Activated naive CD4-positive, alpha-beta T cell treated with anti-CD3 and anti-CD28 coated beads for 36 hours (primary cell): Measurements from ENCODE around the gene CYFIP1. TPM values are rescaled to one million over a fixed set of nuclear protein-coding genes. Genes with fewer than 3 reads are reported as not detected.

Experiments
- CTCF ChIA-PET: fragments of 350-600 bp; sonication (Branson Sonifier 250); formaldehyde crosslinking; loops from one replicate; lab custom pipeline; 2021; ENCODE audit warnings: antibody characterized with exemption; lab: Charles Lee
- DNase-seq: peaks from one replicate; pipeline ENCODE4 v3.0.0-alpha.2; 2020
- H3K27ac Mint-ChIP-seq: one replicate; pipeline ENCODE4 v1.8.0; 2021; ENCODE audit warnings: mild to moderate bottlenecking, mixed read lengths
- H3K27me3 Mint-ChIP-seq: one replicate; pipeline ENCODE4 v1.8.0; 2021; ENCODE audit warnings: low read depth, mixed read lengths
- H3K36me3 Mint-ChIP-seq: one replicate; pipeline ENCODE4 v1.8.0; 2021; ENCODE audit warnings: low read depth, mixed read lengths
- H3K4me1 Mint-ChIP-seq: one replicate; pipeline ENCODE4 v1.8.0; 2021; ENCODE audit warnings: low read depth, mixed read lengths
- H3K4me3 Mint-ChIP-seq: one replicate; pipeline ENCODE4 v1.8.0; 2021; ENCODE audit warnings: mild to moderate bottlenecking, moderate library complexity, mixed read lengths
- H3K9me3 Mint-ChIP-seq: one replicate; pipeline ENCODE4 v1.8.0; 2021; ENCODE audit warnings: mixed read lengths
- intact Hi-C: fragments of 100-400 bp; cut with micrococcal nuclease; formaldehyde crosslinking; loops from one replicate; pipeline ENCODE4 v1.15.1; 2023
- total RNA-seq, 2 experiments: library from RNA; stranded (reverse); gene quantifications; one replicate each; pipeline ENCODE4 v1.2.3, GENCODE V29; 2021

Gene CYFIP1
- total RNA-seq, 2 experiments from 2014 or later, result 34.0 to 35.1 TPM

DNA sequence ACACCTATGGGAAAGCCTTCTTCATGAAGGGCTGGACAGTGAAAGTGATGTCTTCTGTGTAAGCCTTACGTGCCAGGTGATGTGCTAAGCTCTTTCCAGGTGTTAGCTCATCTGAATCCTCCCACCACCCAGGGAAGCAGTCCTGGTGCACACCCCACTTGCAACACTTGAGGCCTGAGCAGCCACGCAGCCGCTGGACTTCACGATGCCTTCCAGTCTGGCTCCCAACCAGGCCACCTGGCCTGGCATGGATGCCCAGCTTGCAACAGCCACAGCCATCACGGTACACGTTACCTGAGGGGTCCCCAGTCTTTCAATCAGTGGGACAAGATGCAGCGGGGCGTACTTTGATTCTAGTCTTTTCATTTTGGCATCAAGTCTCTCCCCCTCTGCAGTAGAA, 105.9 kb downstream of the CYFIP1 start:
- Mint-ChIP-seq H3K4me3 (no peak overlapping the region), H3K9me3 (peaks cover 2% of the 10 kb centered on the region), H3K4me1 (no peaks in the 10 kb centered on the region), H3K27ac (no peak overlapping the region), H3K36me3 (peaks cover 21% of the 10 kb centered on the region), H3K27me3 (no peaks in the 10 kb centered on the region)
- intact Hi-C loops, result no loop called here
- CTCF ChIA-PET, result no interaction called here
- no peak for DNase-seq

DNA sequence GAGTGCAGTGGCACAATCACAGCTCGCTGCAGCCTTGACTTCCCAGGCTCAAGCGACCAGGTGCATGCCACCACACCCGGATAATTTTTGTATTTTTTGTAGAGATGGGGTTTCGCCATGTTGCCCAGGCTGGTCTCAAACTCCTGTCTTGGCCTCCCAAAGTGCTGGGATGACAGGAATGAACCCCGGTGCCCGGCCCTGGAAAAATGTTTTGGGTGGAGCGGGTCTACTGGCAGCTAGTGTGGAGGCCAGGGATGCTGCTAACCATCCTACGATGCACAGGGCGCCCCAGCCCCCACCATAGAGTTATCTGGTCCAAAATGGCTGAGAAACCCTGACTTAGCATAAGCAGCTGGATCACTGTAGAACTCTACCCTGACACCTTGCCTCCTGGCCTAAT, 106.3 kb downstream of the CYFIP1 start:
- Mint-ChIP-seq H3K27me3 (no peaks in the 10 kb centered on the region), H3K4me3 (no peak overlapping the region), H3K27ac (no peak overlapping the region), H3K36me3 (peaks cover 25% of the 10 kb centered on the region), H3K9me3 (peaks cover 2% of the 10 kb centered on the region), H3K4me1 (no peaks in the 10 kb centered on the region)
- CTCF ChIA-PET, result no interaction called here
- DNase-seq, result no peak
- intact Hi-C loops, result no loop called here

DNA sequence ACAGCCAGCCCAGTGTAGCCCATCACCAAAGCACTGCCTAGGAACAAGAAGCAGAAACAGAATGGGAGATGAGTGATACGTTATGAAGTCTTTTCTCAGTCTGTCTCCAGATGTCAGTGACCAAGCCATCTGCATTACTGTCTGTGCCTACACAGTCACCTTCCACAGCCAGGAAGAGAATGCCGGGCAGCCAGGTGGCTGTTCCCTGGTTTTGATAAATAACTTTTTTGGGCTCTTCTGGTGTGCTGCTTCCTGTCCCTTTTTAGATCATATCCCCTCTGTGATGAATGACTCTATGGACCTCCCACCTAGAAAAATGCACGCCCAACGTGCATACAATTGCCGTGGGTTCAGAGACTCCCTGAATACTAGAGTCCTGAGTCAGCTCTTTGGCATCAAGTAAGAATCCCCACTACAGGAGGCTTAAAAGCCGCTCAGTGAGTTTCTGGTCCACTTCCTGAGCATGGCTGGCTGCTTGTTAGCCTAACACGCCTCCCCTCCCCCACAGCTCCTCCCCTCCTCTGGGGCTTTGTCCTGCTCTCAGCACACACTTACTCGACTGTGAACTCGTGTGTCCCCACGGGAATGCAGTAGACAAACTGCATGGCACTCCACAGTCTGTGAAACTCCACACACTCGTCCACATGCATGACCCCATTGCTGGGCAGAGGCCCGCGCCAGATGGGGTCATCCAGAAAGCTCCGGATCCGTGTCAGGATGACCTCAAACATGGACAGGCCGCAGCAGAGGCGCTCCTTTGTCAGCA, 107.0 kb downstream of the CYFIP1 start:
- intact Hi-C loops, result no loop called here
- Mint-ChIP-seq H3K9me3 (peaks cover 2% of the 10 kb centered on the region), H3K36me3 (peaks cover 26% of the 10 kb centered on the region), H3K4me1 (no peaks in the 10 kb centered on the region), H3K27ac (no peak overlapping the region), H3K27me3 (no peaks in the 10 kb centered on the region), H3K4me3 (no peak overlapping the region)
- CTCF ChIA-PET, result no interaction called here
- DNase-seq, result no peak

DNA sequence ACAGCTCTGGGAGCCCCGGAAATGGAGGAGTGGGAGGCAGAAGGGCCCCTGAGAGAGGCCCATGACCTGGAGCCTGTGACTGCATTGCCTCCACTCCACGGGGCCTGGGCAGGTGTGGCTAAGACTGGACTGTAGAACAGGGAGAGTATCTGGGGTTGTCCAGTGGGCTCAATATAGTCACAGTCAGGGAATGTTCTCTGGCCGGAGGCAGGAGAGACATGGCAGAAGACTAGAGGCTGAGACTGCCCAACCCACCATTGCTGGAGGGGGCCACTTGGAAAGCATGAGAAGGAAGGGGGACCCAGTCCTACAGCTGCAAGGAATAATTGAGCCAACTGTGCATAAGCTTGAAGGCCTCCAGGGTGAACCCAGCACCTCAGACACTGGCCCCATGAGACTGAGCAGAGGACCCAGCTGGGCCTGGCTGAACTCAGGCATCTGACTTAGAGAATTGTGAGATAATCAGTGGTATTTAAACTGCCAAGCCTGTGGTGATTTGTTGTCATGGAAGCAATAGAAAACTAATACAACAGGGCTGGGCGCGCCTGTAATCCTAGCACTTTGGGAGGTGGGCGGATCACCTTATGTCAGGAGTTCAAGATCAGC, 108.6 kb downstream of the CYFIP1 start:
- CTCF ChIA-PET, result no interaction called here
- no peak for DNase-seq
- intact Hi-C loops, result no loop called here
- H3K9me3 Mint-ChIP-seq, result no peaks in the 10 kb centered on the region
- peaks cover 22% of the 10 kb centered on the region for H3K36me3 Mint-ChIP-seq
- H3K4me3 Mint-ChIP-seq, result no peak overlapping the region
- H3K4me1 Mint-ChIP-seq, result no peaks in the 10 kb centered on the region
- no peaks in the 10 kb centered on the region for H3K27me3 Mint-ChIP-seq
- no peak overlapping the region for H3K27ac Mint-ChIP-seq

DNA sequence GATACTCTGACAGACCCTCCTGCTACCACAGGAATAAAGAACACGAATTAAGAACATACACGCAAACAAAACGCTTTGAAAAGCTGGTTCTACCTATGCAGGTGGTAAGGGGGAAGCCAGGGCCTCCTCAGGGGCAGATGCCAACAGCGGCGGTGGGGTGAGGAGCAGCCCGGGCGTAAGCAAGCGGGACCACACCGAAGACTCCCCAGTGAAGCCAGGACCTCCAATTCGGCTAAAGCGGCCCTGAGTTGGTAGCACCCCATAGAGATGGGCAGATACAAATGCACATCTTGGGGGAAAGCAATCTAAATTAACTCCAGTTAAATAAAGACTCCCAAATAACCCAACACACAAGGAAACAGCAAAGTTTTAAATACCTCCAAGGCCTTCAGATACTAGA, 109.3 kb downstream of the CYFIP1 start:
- Mint-ChIP-seq H3K4me3 (no peak overlapping the region), H3K27ac (no peak overlapping the region), H3K36me3 (peaks cover 26% of the 10 kb centered on the region), H3K9me3 (no peaks in the 10 kb centered on the region), H3K4me1 (no peaks in the 10 kb centered on the region), H3K27me3 (no peaks in the 10 kb centered on the region)
- CTCF ChIA-PET, result no interaction called here
- no peak for DNase-seq
- intact Hi-C loops, result no loop called here

DNA sequence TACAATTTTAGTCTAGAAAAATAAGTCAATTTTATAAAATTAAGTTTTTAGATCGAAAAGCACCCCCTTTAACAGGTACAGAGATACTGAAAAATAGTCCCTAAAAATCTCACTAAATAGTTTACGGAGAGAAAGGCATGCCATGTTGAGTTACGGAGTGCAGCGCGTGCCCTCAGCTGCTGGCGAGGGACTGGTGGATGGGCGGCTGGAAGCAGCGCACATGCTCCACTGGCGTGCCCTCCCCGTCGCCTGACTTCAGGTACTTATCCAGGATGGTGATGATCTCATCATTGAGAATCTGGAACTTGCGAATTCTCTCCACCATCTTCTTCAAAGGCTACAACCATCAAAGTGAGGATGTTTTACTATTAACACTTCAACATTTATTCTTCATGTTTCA, 110.3 kb downstream of the CYFIP1 start:
- H3K9me3 Mint-ChIP-seq, result no peaks in the 10 kb centered on the region
- DNase-seq, result no peak
- CTCF ChIA-PET, result no interaction called here
- no peaks in the 10 kb centered on the region for H3K27me3 Mint-ChIP-seq
- no peak overlapping the region for H3K27ac Mint-ChIP-seq
- intact Hi-C loops, result no loop called here
- no peak overlapping the region for H3K4me3 Mint-ChIP-seq
- no peaks in the 10 kb centered on the region for H3K4me1 Mint-ChIP-seq
- H3K36me3 Mint-ChIP-seq, result peaks cover 28% of the 10 kb centered on the region

DNA sequence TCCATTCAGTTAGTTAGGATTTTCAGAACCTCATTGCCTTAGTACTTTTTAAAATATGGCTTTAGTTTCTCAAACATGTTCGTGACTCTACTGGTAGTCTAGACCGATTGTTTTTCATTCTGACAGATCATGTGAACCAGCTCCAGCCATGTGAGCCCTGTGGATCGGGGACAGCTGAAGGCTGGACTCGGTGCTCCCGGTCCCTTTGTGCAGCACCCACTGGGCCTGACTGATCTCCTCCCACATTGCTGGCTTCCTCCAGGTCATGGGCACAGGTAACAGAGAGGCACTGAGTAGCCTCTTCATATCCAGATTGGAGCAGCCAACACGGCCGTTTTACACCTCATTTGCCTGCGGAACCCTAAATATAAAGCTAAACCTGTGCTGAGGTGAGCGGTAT, 111.2 kb downstream of the CYFIP1 start:
- Mint-ChIP-seq H3K36me3 (peaks cover 33% of the 10 kb centered on the region), H3K27me3 (no peaks in the 10 kb centered on the region), H3K4me1 (no peaks in the 10 kb centered on the region), H3K4me3 (no peak overlapping the region), H3K9me3 (no peaks in the 10 kb centered on the region), H3K27ac (no peak overlapping the region)
- DNase-seq, result no peak
- CTCF ChIA-PET, result interaction anchor here (0.8 kb wide), 1 partner anchor 10 kb away, joined by 3 read pairs; no protein-coding TSS in a partner anchor
- intact Hi-C loops, result no loop called here

DNA sequence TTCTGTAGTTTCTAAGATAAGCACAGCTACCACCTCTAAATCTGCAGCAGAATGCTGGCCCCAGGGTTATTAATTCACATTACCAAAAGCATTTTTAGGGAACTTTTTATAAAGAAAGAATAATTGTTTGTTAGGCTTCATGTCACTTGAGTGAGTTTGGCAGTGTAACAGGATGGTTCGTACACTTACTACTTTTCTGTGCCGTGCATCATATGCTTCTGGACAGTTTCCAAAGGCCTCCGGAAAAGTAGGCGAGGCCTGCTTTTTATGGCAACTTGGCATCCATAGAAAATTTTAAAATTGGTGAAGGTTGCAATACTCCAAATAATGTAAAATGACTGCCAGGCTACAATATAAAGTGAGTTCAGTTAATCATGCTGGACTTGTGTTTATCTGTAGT, 111.7 kb downstream of the CYFIP1 start:
- no peak for DNase-seq
- H3K9me3 Mint-ChIP-seq, result no peaks in the 10 kb centered on the region
- H3K27me3 Mint-ChIP-seq, result no peaks in the 10 kb centered on the region
- H3K27ac Mint-ChIP-seq, result no peak overlapping the region
- intact Hi-C loops, result no loop called here
- peaks cover under 1% of the 10 kb centered on the region for H3K4me1 Mint-ChIP-seq
- CTCF ChIA-PET, result interaction anchor here (0.8 to 0.9 kb wide), 2 partner anchors 9 to 19 kb away, joined by 3 read pairs; no protein-coding TSS in a partner anchor
- H3K36me3 Mint-ChIP-seq, result peaks cover 36% of the 10 kb centered on the region
- H3K4me3 Mint-ChIP-seq, result no peak overlapping the region

DNA sequence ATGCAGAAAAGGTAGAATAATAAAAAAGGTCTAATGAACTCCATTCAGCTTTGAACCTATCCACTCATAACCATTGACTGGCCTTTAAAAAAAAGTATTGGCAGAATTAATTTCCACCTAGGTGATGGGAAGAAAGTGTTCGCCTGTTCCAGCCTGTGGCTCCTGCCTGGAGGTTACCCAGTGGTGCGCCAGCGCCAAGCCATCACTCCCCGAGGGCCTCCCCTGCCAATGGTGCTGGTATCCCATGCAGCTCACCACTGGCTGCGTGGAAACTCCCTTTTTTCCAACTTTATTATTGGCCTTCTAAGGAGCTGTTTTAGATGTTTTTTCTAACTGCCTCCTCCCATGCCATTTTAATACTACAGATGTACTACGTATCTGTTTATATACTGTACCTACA, 112.3 kb downstream of the CYFIP1 start:
- no peak overlapping the region for H3K4me3 Mint-ChIP-seq
- CTCF ChIA-PET, result interaction anchor here (0.6 to 0.9 kb wide), 2 partner anchors 19 to 109 kb away, joined by 3 to 6 read pairs; no protein-coding TSS in a partner anchor
- H3K9me3 Mint-ChIP-seq, result no peaks in the 10 kb centered on the region
- no peak overlapping the region for H3K27ac Mint-ChIP-seq
- no peaks in the 10 kb centered on the region for H3K27me3 Mint-ChIP-seq
- H3K36me3 Mint-ChIP-seq, result peaks cover 36% of the 10 kb centered on the region
- intact Hi-C loops, result no loop called here
- H3K4me1 Mint-ChIP-seq, result peaks cover 2% of the 10 kb centered on the region
- no peak for DNase-seq

DNA sequence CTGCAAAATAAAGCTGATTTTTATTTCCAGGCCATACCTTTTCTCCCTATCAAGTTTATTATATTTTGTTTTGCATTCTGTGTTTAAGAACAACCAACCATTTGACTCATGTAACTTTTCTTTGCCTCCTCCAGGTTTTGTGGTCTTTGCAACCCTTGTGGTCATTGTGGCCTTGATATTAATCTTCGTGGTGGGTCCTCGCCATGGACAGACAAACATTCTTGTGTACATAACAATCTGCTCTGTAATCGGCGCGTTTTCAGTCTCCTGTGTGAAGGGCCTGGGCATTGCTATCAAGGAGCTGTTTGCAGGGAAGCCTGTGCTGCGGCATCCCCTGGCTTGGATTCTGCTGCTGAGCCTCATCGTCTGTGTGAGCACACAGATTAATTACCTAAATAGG, 114.1 kb downstream of the CYFIP1 start:
- CTCF ChIA-PET, result no interaction called here
- H3K4me1 Mint-ChIP-seq, result peaks cover 6% of the 10 kb centered on the region
- H3K4me3 Mint-ChIP-seq, result no peak overlapping the region
- H3K9me3 Mint-ChIP-seq, result no peaks in the 10 kb centered on the region
- H3K27me3 Mint-ChIP-seq, result no peaks in the 10 kb centered on the region
- H3K27ac Mint-ChIP-seq, result no peak overlapping the region
- intact Hi-C loops, result no loop called here
- no peak for DNase-seq
- peaks cover 46% of the 10 kb centered on the region for H3K36me3 Mint-ChIP-seq

DNA sequence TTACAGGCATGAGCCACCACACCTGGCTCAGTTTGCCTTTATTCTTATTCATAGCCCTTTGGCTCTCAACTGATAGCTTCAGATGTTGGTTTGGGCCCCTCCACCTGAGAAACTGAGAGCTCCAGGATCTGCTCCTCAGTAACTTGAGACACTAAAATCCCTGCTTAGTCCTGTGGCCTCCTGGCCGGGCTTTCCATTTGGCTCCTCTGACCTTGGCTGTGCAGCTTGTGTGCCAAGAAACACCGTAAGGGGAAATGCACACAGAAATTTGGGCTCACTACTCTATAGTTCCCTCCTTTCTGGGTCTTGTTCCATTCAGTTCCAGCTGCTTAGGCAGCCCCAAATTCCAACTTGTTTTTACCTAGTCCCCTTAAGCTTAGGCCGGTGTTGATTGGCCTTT, 116.8 kb downstream of the CYFIP1 start:
- no peak overlapping the region for H3K27ac Mint-ChIP-seq
- intact Hi-C loops, result no loop called here
- H3K9me3 Mint-ChIP-seq, result no peaks in the 10 kb centered on the region
- H3K27me3 Mint-ChIP-seq, result no peaks in the 10 kb centered on the region
- no peak for DNase-seq
- peaks cover 56% of the 10 kb centered on the region for H3K36me3 Mint-ChIP-seq
- CTCF ChIA-PET, result no interaction called here
- H3K4me3 Mint-ChIP-seq, result no peak overlapping the region
- H3K4me1 Mint-ChIP-seq, result peaks cover 7% of the 10 kb centered on the region

DNA sequence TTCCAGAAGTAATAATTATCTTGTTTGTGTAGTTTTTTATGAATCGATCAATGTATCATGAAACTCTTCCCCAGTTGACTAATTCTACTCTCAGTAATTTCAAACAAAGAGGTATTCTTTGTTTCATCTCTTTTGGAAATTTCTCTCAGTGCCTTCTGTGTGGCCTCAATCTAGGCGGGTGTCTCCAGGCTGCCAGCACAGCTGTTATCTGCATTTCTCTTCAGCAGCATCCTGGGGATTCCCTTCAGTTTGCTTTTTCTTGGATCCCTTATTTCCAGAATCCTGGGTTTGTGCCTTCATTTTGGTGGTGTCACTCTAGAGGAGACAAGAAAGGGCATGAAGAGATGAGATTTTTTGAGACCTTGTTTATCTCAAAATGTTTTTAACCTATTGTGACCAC, 119.0 kb downstream of the CYFIP1 start:
- no peak overlapping the region for H3K27ac Mint-ChIP-seq
- H3K36me3 Mint-ChIP-seq, result peaks cover 58% of the 10 kb centered on the region
- intact Hi-C loops, result no loop called here
- peaks cover 7% of the 10 kb centered on the region for H3K4me1 Mint-ChIP-seq
- no peak overlapping the region for H3K4me3 Mint-ChIP-seq
- no peaks in the 10 kb centered on the region for H3K9me3 Mint-ChIP-seq
- no peak for DNase-seq
- CTCF ChIA-PET, result interaction anchor here (0.6 kb wide), 1 partner anchor 62 kb away, joined by 3 read pairs; no protein-coding TSS in a partner anchor
- H3K27me3 Mint-ChIP-seq, result no peaks in the 10 kb centered on the region

DNA sequence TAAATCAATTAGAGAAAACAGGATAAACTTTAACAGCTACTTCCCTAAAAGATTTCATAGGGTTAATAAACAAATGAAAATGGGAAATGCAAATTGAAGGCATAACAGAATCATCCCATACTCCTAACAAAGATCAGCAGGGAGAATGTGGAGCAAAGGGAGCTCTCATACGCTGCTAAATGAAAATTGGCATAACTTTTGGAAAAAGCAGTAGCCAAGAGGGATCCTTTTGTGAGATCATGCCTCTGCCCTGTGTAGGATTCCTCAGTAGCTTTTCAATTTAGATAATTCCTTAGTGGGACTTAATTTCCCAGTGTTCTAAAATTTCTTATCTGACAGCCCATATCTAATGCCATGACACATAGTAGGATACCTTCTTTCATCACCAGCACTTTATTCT, 123.5 kb downstream of the CYFIP1 start:
- Mint-ChIP-seq H3K4me1 (peaks cover 3% of the 10 kb centered on the region), H3K27ac (no peak overlapping the region), H3K36me3 (peaks cover 48% of the 10 kb centered on the region), H3K27me3 (no peaks in the 10 kb centered on the region), H3K4me3 (no peak overlapping the region), H3K9me3 (no peaks in the 10 kb centered on the region)
- CTCF ChIA-PET, result interaction anchor here (1.7 kb wide), 1 partner anchor 10 kb away, joined by 5 read pairs; no protein-coding TSS in a partner anchor
- intact Hi-C loops, result no loop called here
- DNase-seq, result no peak
